SK-N-MC (cell line): ENCODE results near the gene KRTAP3-2.

Experiments used
- DNase-seq: peaks from one replicate; pipeline ENCODE4 v3.0.0-alpha.2; 2011; ENCODE audit warnings: low read depth, low spot score
- H3K27ac ChIP-seq: fragments of 200-600 bp; sonication (generic); 2 replicates; pipeline ENCODE4 v1.5.1; 2016; ENCODE audit warnings: mixed run types
- H3K36me3 ChIP-seq: fragments of 200-600 bp; sonication (generic); 2 replicates; pipeline ENCODE4 v1.6.1; 2017; ENCODE audit warnings: antibody characterized with exemption, low read length, mixed read lengths; ENCODE audit not compliant: insufficient read depth
- H3K4me3 ChIP-seq: fragments of 200-600 bp; sonication (generic); 2 replicates; pipeline ENCODE4 v1.5.1; 2016
- H3K9ac ChIP-seq: fragments of 200-600 bp; sonication (generic); 2 replicates; pipeline ENCODE4 v1.8.0; 2017; ENCODE audit warnings: mixed run types, mixed read lengths; ENCODE audit not compliant: insufficient read length
- H3K9me3 ChIP-seq: fragments of 200-600 bp; sonication (generic); 2 replicates; pipeline ENCODE4 v1.6.1; 2017; ENCODE audit warnings: low read depth, mild to moderate bottlenecking, antibody characterized with exemption, low read length, moderate library complexity, mixed read lengths
- EZH2 ChIP-seq: fragments of 200-600 bp; sonication (generic); IDR thresholded peaks from one replicate; pipeline ENCODE4 v1.6.1; 2017; ENCODE audit warnings: antibody characterized with exemption
- FOXP2 ChIP-seq: optimal IDR thresholded peaks from 2 replicates; pipeline ENCODE3; 2011; ENCODE audit warnings: mild to moderate bottlenecking, moderate library complexity; ENCODE audit not compliant: insufficient read depth; ENCODE audit errors: extremely low read length, control extremely low read depth
- POLR2AphosphoS5 ChIP-seq: IDR thresholded peaks from 2 replicates; pipeline ENCODE4 v1.6.1; 2012; ENCODE audit warnings: mild to moderate bottlenecking, low read depth, low read length, borderline replicate concordance

KRTAP3-2 gene

DNA sequence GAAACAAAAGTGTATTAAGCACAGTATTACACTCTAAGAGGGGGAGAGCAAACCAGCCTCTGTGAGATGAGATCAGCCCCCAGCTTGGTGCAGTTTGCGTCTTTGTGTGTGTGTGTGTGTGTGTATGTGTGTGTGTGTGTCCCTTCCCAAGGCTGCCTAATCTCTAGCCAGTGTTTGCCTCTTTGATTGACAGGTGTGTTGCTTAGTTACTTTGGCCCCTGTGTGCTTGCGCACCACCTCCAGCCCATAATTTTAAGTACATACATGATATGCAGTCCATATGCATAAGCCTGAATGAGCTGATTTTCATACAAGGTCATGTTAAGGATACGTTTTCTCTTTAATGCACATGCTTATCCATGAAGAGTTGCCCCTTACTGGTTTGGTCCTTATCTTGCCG, 2.1 kb upstream of the KRTAP3-2 start:
- no peak for TF ChIP-seq FOXP2
- no peaks in the 10 kb centered on the region for H3K36me3 ChIP-seq
- H3K4me3 ChIP-seq, result no peak overlapping the region
- no peak overlapping the region for H3K27ac ChIP-seq
- DNase-seq, result no peak
- no peak overlapping the region for H3K9ac ChIP-seq
- H3K9me3 ChIP-seq, result no peaks in the 10 kb centered on the region

DNA sequence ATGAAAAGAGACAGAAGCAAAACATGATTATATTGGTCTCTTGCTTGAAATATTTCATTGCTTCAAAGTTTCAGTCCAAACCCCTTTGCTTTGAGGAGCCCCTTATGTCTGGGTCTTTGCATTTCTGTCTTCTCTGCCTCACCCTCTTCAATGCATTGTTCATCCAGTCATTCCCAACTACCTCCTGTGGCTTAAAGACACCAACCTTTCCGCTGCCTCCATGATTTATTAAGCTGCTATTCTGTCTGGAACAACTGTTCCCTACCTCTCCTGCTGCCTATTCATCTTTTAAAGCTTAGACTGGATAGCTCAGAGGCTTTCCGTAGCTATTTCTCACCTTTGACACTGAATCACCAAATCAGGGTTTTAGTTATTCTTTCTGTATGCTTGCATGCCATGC, 2.3 kb downstream of the KRTAP3-2 start:
- Histone ChIP-seq H3K9ac (no peak overlapping the region), H3K36me3 (no peaks in the 10 kb centered on the region), H3K9me3 (no peaks in the 10 kb centered on the region), H3K4me3 (no peak overlapping the region), H3K27ac (no peak overlapping the region)
- no peak for DNase-seq
- TF ChIP-seq EZH2 (no peak), FOXP2 (no peak), POLR2AphosphoS5 (no peak)

DNA sequence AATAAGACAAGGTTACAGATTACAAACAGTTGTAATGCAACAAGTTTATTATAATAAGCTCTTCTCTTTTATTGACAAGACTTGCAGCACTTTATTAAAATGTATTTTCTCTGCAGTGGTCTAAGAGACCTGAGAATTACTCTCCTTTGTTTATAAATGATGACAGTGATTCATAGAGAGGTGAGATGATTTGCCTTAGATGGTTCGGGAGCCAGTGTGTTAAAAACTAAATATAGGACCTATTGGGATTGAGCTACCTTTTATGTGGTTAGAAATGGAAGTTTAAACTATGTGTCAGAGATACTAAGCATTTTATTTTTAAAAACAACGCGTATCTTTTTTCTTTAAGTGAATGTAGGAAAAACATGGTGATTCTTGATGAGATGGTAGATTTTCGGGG, 2.9 kb downstream of the KRTAP3-2 start:
- Histone ChIP-seq H3K4me3 (no peak overlapping the region), H3K27ac (no peak overlapping the region), H3K9ac (no peak overlapping the region), H3K9me3 (no peaks in the 10 kb centered on the region), H3K36me3 (no peaks in the 10 kb centered on the region)
- DNase-seq, result no peak
- TF ChIP-seq POLR2AphosphoS5, result no peak
- no peak for TF ChIP-seq FOXP2
- no peak for TF ChIP-seq EZH2

DNA sequence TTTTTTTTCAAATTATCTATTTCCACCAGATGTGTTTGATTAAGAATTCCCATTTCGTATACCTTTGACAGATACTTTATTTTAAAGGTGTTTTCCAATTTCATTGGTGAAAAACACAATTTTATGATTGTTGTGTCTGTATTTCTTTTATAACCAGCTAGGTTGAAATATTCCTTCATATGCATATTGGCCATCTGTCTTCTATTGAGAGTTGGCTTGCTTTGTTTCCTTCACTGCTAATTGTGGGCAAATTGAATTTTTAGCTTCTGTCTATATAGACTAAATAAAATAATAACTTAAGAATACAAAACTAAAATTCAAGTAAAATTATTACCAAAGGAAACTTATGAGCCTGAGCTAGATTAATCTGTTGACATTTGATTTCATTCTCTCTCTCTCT, 4.6 kb downstream of the KRTAP3-2 start:
- DNase-seq, result no peak
- Histone ChIP-seq H3K4me3 (no peak overlapping the region), H3K27ac (no peak overlapping the region), H3K9ac (no peak overlapping the region), H3K9me3 (no peaks in the 10 kb centered on the region), H3K36me3 (peaks cover 3% of the 10 kb centered on the region; the same call in 1 of the 2 replicates)
- TF ChIP-seq EZH2, result no peak
- TF ChIP-seq POLR2AphosphoS5, result no peak
- TF ChIP-seq FOXP2, result no peak

- Histone ChIP-seq H3K9me3 (no peaks in the 10 kb centered on the region), H3K4me3 (no peak within 1 kb of the TSS), H3K9ac (no peak within 1 kb of the TSS), H3K36me3 (peaks cover 3% of the 10 kb centered on the region; the same call in 1 of the 2 replicates), H3K27ac (no peak within 1 kb of the TSS)
- TF ChIP-seq POLR2AphosphoS5 (no peak), FOXP2 (no peak), EZH2 (no peak)
- DNase-seq, result no peak
Measured at GRCh38 chr17:40993839-40994238, 5.9 kb downstream of the KRTAP3-2 start, which contains the start of gene KRTAP3-3. Gene KRTAP3-3, minus strand, starts transcription at chr17:40994164. Its CDS starts 67 bp downstream, at chr17:40994097.

DNA sequence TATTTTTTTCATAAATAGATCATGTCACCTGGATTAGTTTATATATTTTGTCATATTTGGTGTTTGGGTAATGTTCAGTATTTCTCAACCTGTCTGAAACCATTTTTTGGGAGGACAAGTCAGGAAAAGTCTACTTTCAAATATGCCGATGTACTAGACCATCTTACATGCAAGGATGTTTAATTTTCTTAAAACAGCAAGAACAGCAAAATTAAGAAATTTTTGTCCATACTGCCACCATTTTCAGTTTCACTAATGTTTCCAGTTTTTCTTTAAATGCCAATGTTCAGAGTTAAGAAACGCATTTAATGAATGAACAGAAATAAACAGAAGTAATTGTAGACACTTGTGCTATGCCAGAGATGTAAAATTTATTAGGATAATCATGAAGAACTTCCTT, 6.6 kb downstream of the KRTAP3-2 start:
- Histone ChIP-seq H3K9me3 (no peaks in the 10 kb centered on the region), H3K36me3 (peaks cover 3% of the 10 kb centered on the region; the same call in 1 of the 2 replicates), H3K4me3 (no peak overlapping the region), H3K9ac (no peak overlapping the region), H3K27ac (no peak overlapping the region)
- DNase-seq, result no peak
- TF ChIP-seq FOXP2 (no peak), POLR2AphosphoS5 (no peak), EZH2 (no peak)

GRCh38 chr17:40992666-40993065, 7.0 kb downstream of the KRTAP3-2 start:
- Histone ChIP-seq H3K4me3 (no peak overlapping the region), H3K27ac (no peak overlapping the region), H3K9ac (no peak overlapping the region), H3K36me3 (peaks cover 3% of the 10 kb centered on the region; the same call in 1 of the 2 replicates), H3K9me3 (no peaks in the 10 kb centered on the region)
- TF ChIP-seq FOXP2 (no peak), POLR2AphosphoS5 (no peak), EZH2 (no peak)
- no peak for DNase-seq

- Histone ChIP-seq H3K9me3 (no peaks in the 10 kb centered on the region), H3K4me3 (no peak overlapping the region), H3K36me3 (peaks cover 3% of the 10 kb centered on the region; the same call in 1 of the 2 replicates), H3K9ac (no peak overlapping the region), H3K27ac (no peak overlapping the region)
- DNase-seq, result no peak
- TF ChIP-seq EZH2, result no peak
- no peak for TF ChIP-seq FOXP2
- no peak for TF ChIP-seq POLR2AphosphoS5
Measured at GRCh38 chr17:40986920-40987319, 12.8 kb downstream of the KRTAP3-2 start.

DNA sequence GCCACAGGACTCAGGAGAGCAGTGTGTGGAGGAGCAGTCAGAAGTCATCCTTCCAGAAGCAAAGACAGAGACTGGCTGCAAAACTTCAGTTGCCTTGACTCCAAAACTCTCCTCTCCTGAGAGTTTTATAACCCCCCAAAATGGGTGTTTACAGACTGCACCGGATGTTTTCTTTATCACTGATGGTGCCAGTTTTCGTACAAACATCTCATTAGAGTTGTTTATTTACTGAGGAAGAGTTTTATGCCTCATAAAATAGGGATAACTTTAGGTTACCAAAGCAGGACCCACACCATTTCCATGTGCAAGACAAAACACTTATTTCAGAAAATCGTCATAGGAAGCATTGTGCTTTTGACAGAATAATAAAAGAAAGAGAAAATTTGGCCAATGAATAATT, 15.5 kb downstream of the KRTAP3-2 start, which contains the start of gene KRT40:
Gene KRT40, minus strand, starts transcription at position 101 of the 400 bp plus-strand sequence. Its CDS starts 53 bp downstream, at position 48.
- DNase-seq, result no peak
- no peak for TF ChIP-seq EZH2
- TF ChIP-seq POLR2AphosphoS5, result no peak
- H3K9ac ChIP-seq, result no peak within 1 kb of the TSS
- no peak within 1 kb of the TSS for H3K27ac ChIP-seq
- no peaks in the 10 kb centered on the region for H3K9me3 ChIP-seq
- H3K36me3 ChIP-seq, result no peaks in the 10 kb centered on the region
- H3K4me3 ChIP-seq, result no peak within 1 kb of the TSS
